Body of pancreas (tissue), 4 donors: ENCODE results near the gene TRPM2. TPM values are rescaled to one million over a fixed set of nuclear protein-coding genes. Genes with fewer than 3 reads are reported as not detected.

Experiments
- ATAC-seq: fragments of 150-250 bp; one replicate; pipeline ENCODE4 v1.9.1; 2016
- DNase-seq, 4 donors: peaks; one replicate each; pipeline ENCODE4 v3.0.0-alpha.2; 2019
- H3K27ac ChIP-seq, 4 donors: fragments of 200-600 bp; sonication (generic); 1 replicate in 3 of 4; 2 replicates in 1 of 4; pipeline versions ENCODE4 v1.5.1 to v1.6.1; 2016 to 2019; ENCODE audit warnings: mild to moderate bottlenecking in 1 of 4, mixed read lengths in 1 of 4, moderate library complexity in 1 of 4
- H3K27me3 ChIP-seq, 2 donors: fragments of 200-600 bp; sonication (generic); one replicate each; pipeline ENCODE4 v1.6.0; 2016; ENCODE audit warnings: mild to moderate bottlenecking in 1 of 2
- H3K36me3 ChIP-seq, 2 donors: fragments of 200-600 bp; sonication (generic); replicated peaks in 1 of 2; 2 replicates each; pipeline ENCODE4 v1.5.1; 2016; ENCODE audit warnings: low read depth in 2 of 2; ENCODE audit not compliant: insufficient read depth in 1 of 2
- H3K4me1 ChIP-seq: fragments of 200-600 bp; sonication (generic); one replicate; pipeline ENCODE4 v1.6.0; 2016
- H3K4me3 ChIP-seq, 2 donors: fragments of 200-600 bp; sonication (generic); 1 replicate in 1 of 2; 2 replicates in 1 of 2; pipeline ENCODE4 v1.5.1; 2016 to 2019
- H3K9me3 ChIP-seq, 3 donors: fragments of 200-600 bp; sonication (generic); 1 replicate in 2 of 3; 2 replicates in 1 of 3; pipeline ENCODE4 v1.5.1; 2016
- POLR2A ChIP-seq, 3 donors: fragments of 450-650 bp; IDR thresholded peaks; one replicate each; pipeline ENCODE4 v1.6.1; 2016; ENCODE audit warnings: antibody characterized with exemption in 3 of 3, mild to moderate bottlenecking in 2 of 3
- WGBS, 2 donors: methylation state at CpG; one replicate each; pipeline ENCODE4 v1.1.5; 2017; 5-methylcytosine and 5-hydroxymethylcytosine counted together
- intact Hi-C: fragments of 100-400 bp; cut with DNase I; formaldehyde crosslinking; loops from one replicate; pipeline ENCODE4 v1.15.1; 2023
- total RNA-seq, 2 donors: library from RNA; depleted of rRNA; stranded (reverse); fragments of >200 nt; gene quantifications; one replicate each; pipeline ENCODE4 v1.1.0, GENCODE V29; 2016
- TF ChIP-seq, protein P1 (sequence below), 7 experiments: fragments of 450-650 bp in 4 of 7; fragments of 200-600 bp in 3 of 7; sonication (generic) in 3 of 7; IDR thresholded peaks; one replicate each; pipeline ENCODE4 v1.5.1; 2016 to 2019; ENCODE audit warnings: antibody characterized with exemption in 7 of 7

TRPM2 gene
- total RNA-seq, 2 donors from 2014 or later, result 2.1 to 2.3 TPM

DNA sequence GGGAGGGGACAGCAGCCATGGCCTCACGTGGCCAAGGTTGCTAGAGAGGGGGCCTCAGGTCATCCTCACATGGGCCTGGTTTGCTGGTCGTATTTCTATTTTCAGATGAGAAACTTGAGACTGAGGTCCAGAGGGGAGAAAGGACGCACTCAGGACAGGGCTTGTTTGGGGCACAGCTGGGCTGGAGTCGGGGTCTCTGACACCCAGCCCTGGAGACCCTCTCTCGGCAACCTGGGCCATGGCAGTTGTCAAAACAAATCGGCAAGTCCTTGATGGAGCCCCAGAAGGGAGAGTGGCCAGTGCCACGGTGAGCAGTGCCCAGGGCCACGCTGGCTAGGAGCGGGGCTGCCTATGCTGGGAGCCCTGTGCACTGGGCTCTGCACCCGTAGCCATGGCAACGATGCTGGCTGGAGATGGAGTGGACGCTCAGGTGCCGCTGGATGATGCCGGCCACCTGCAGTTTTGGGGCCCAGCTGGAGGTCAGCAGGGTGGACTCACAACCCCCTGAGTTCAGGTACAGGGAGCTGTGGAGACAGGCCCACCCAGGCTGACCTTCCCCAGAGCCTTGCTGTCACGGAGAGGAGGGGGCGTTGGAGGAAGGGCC lies 113.0 kb downstream of the TRPM2 start:
- Histone ChIP-seq H3K27me3 (no peaks in the 10 kb centered on the region), H3K4me1 (no peaks in the 10 kb centered on the region), H3K4me3 (no peak overlapping the region), H3K36me3 (no peaks in the 10 kb centered on the region), H3K9me3 (no peaks in the 10 kb centered on the region), H3K27ac (no peak overlapping the region)
- ATAC-seq, result no peak
- intact Hi-C loops, result no loop called here
- TF ChIP-seq POLR2A (IDR thresholded peaks at IDR 0.05), result no peak
- TF ChIP-seq, protein P1, sequence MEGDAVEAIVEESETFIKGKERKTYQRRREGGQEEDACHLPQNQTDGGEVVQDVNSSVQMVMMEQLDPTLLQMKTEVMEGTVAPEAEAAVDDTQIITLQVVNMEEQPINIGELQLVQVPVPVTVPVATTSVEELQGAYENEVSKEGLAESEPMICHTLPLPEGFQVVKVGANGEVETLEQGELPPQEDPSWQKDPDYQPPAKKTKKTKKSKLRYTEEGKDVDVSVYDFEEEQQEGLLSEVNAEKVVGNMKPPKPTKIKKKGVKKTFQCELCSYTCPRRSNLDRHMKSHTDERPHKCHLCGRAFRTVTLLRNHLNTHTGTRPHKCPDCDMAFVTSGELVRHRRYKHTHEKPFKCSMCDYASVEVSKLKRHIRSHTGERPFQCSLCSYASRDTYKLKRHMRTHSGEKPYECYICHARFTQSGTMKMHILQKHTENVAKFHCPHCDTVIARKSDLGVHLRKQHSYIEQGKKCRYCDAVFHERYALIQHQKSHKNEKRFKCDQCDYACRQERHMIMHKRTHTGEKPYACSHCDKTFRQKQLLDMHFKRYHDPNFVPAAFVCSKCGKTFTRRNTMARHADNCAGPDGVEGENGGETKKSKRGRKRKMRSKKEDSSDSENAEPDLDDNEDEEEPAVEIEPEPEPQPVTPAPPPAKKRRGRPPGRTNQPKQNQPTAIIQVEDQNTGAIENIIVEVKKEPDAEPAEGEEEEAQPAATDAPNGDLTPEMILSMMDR (IDR thresholded peaks at IDR 0.05), result no peak
- 62 to 77% methylated on average over 11 to 16 of the region's 16 CpGs for WGBS, 2 donors
- DNase-seq, result no peak

DNA sequence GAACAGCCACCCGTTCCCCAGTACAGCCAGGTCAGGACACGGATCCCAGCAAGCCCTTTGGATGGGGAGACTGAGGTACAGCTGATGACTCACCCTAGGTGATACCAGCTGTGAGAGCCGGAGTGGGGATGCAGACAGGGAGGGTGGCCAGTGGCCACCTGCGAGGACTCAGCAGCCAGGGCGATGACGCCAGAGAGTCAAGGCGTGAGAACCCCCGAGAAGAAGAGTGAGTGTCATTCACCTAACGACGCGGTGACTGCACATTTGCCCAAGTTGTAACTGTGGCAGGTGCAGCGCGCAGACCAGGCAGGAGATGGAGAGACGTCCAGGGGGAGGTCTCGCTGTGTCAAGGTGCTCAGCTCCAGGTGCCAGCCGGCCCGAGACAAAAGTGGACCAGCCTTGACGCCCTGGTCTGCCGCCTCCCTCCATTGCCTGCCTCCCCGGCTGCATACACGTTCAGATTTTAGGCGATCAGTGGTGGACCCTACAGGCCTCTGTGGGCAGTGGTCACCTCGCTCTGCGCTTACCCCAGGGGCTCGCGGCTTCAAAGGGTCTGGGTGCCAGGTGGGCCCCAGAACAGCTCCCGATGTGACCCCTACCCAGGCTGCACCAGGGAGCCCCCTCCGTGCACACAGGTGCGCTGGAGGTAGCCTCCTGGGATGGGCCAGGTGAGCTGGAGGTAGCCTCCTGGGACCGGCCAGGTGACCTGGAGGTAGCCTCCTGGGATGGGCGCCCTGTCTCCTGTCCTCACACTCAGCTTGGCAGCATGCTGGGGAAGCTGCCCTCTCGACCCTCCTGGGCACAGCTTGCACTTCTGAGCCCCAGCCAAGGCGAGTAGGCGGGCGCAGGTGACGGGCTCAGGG lies 113.8 kb downstream of the TRPM2 start:
- intact Hi-C loops, result no loop called here
- Histone ChIP-seq H3K4me1 (no peaks in the 10 kb centered on the region), H3K4me3 (no peak overlapping the region), H3K27ac (no peak overlapping the region), H3K36me3 (no peaks in the 10 kb centered on the region), H3K9me3 (no peaks in the 10 kb centered on the region), H3K27me3 (no peaks in the 10 kb centered on the region)
- 87 to 89% methylated on average over 22 to 36 of the region's 36 CpGs for WGBS, 2 donors
- DNase-seq (no peak), ATAC-seq (no peak)
- TF ChIP-seq, protein P1 (IDR thresholded peaks at IDR 0.05), result no peak
- TF ChIP-seq POLR2A (IDR thresholded peaks at IDR 0.05), result no peak

- no peak overlapping the region for H3K27ac ChIP-seq
- 82 to 97% methylated on average over 5 to 15 of the region's 15 CpGs for WGBS, 2 donors
- intact Hi-C loops, result no loop called here
- H3K4me1 ChIP-seq, result no peaks in the 10 kb centered on the region
- H3K36me3 ChIP-seq, result no peaks in the 10 kb centered on the region
- DNase-seq (no peak), ATAC-seq (no peak)
- TF ChIP-seq POLR2A (IDR thresholded peaks at IDR 0.05), result no peak
- TF ChIP-seq, protein P1 (IDR thresholded peaks at IDR 0.05), result no peak
- H3K27me3 ChIP-seq, result no peaks in the 10 kb centered on the region
- H3K9me3 ChIP-seq, result no peaks in the 10 kb centered on the region
- H3K4me3 ChIP-seq, result no peak overlapping the region
Observed at GRCh38 chr21:44467859-44468195, 114.4 kb downstream of the TRPM2 start.

DNA sequence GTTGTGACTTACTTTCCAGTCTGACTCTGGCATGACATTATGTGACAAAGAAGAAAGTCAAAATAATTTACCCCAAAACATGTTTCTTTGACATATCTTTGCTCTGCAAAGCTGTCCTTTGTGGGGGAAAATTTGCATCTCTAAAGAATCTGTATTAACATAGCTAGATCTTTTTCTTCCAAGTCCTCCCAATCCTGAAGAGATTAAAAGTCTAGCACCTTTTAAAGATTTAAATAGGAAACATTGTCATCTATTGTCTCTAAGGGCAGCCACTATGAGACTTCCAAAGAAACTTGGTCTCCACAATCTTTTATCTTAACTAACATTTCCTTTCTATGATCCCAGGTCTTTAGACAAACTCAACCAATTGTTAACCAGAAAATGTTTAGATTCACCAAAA lies 117.9 kb downstream of the TRPM2 start:
- H3K27ac ChIP-seq, result no peak overlapping the region
- H3K27me3 ChIP-seq, result no peaks in the 10 kb centered on the region
- H3K4me1 ChIP-seq, result no peaks in the 10 kb centered on the region
- TF ChIP-seq POLR2A (IDR thresholded peaks at IDR 0.05), result no peak
- TF ChIP-seq, protein P1 (IDR thresholded peaks at IDR 0.05), result no peak
- ATAC-seq (no peak), DNase-seq (no peak)
- H3K36me3 ChIP-seq, result no peaks in the 10 kb centered on the region
- H3K9me3 ChIP-seq, result no peaks in the 10 kb centered on the region
- no peak overlapping the region for H3K4me3 ChIP-seq
- intact Hi-C loops, result no loop called here
